Heart left ventricle (tissue), 13 donors: Measurements from ENCODE around the gene NCAPD3.

Source experiments
- POLR2A ChIP-seq, 2 donors: fragments of 450-650 bp; IDR thresholded peaks; one replicate each; pipeline ENCODE4 v1.6.1; 2017; ENCODE audit warnings: antibody characterized with exemption in 2 of 2, mild to moderate bottlenecking in 2 of 2, moderate library complexity in 2 of 2
- TF ChIP-seq, protein P1 (sequence below), 12 donors: fragments of 200-600 bp; sonication (generic) in 4 of 12; IDR thresholded peaks; one replicate each; pipeline versions ENCODE4 v1.5.0 to v1.8.0; 2018 to 2022; ENCODE audit warnings: antibody characterized with exemption in 12 of 12, mild to moderate bottlenecking in 5 of 12
- donor health status: ischemic (EF 13 %, LVEDD 7.1; RV severe dilation, severe dysfunction).
- donor health status: DM: no; HTN: yes; CAD: no.
- donor health status: DM: no; HTN: no; CAD: no.
- donor health status: ischemic (EF 25% LVEDD 6.9; RV normal size, moderate dysfunction).
- donor health status: ischemic (EF 25% LVEDD 5.7; RV mildly dilated, moderate dysfunction).
- donor health status: ischemic (EF 35%, LVEDD 5.7; RV mildly dilated, moderate dysfunction).
- donor health status: nonischemic (EF 11% LVEDD 7.7; RV severe dilation, severe dysfunction).
- donor health status: DM: yes; HTN: yes; CAD: no.
- donor health status: PGD.
- donor health status: ischemic (EF 29% LVEDD 5.4; RV normal size, mild dysfunction).
- donor health status: nonischemic (EF 23%, LVEDD 6.1; RV moderate dilation, normal function).

DNA sequence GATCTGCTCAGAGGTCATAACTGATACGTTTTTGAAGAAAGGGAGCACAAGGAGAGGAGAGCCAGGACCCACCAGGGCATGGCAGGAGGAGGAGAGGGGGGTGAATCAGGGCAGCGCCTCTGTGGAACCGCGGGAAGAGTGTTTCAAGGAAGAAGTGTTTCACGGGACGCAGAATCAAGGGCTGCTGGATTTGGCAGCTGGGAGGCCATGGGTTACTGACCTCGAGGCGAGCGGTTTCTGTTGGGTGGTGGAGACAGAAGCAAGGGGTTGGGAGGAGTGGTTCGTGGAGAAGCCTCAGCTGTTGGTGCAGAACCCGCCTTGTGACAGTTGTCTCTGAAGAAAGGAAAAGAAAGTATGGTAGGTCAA is 13.8 kb upstream of the NCAPD3 start:
- TF ChIP-seq, protein P1, sequence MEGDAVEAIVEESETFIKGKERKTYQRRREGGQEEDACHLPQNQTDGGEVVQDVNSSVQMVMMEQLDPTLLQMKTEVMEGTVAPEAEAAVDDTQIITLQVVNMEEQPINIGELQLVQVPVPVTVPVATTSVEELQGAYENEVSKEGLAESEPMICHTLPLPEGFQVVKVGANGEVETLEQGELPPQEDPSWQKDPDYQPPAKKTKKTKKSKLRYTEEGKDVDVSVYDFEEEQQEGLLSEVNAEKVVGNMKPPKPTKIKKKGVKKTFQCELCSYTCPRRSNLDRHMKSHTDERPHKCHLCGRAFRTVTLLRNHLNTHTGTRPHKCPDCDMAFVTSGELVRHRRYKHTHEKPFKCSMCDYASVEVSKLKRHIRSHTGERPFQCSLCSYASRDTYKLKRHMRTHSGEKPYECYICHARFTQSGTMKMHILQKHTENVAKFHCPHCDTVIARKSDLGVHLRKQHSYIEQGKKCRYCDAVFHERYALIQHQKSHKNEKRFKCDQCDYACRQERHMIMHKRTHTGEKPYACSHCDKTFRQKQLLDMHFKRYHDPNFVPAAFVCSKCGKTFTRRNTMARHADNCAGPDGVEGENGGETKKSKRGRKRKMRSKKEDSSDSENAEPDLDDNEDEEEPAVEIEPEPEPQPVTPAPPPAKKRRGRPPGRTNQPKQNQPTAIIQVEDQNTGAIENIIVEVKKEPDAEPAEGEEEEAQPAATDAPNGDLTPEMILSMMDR (IDR thresholded peaks at IDR 0.05), result no peak
- no peak for TF ChIP-seq POLR2A (IDR thresholded peaks at IDR 0.05)
